ENCODE measurements around the gene FAM229B.
"Not testable (repeated sequence)": the region's sequence is repeated elsewhere in the genome, so short reads cannot be mapped to it uniquely, and the experiment has no call there.

FAM229B gene

GRCh38 chr6:112065426-112065986, 21.9 kb upstream of the FAM229B start:
- no peak for DNase-seq

- no peak for DNase-seq
Observed at GRCh38 chr6:112066606-112067005, 20.8 kb upstream of the FAM229B start.

GRCh38 chr6:112081569-112081968, 5.8 kb upstream of the FAM229B start:
- no peak for DNase-seq

- DNase-seq, result no peak
Observed at GRCh38 chr6:112085286-112086065, 1.9 kb upstream of the FAM229B start.

- no peak for DNase-seq
Observed at GRCh38 chr6:112086744-112087135, 651 bp upstream of the FAM229B start.

GRCh38 chr6:112087916-112088315, 525 bp downstream of the FAM229B start:
- no peak for DNase-seq

- DNase-seq, result no peak
Observed at GRCh38 chr6:112096901-112097300, 9.5 kb downstream of the FAM229B start.

- no peak for DNase-seq
Observed at GRCh38 chr6:112100561-112100960, 13.2 kb downstream of the FAM229B start.

GRCh38 chr6:112106026-112106425, 18.6 kb downstream of the FAM229B start:
- not testable (repeated sequence) for DNase-seq

GRCh38 chr6:112106562-112106961, 19.2 kb downstream of the FAM229B start:
- no peak for DNase-seq

- no peak for DNase-seq
Observed at GRCh38 chr6:112109262-112109661, 21.9 kb downstream of the FAM229B start.

- DNase-seq, result no peak
Observed at GRCh38 chr6:112113431-112113830, 26.0 kb downstream of the FAM229B start.

- DNase-seq, result no peak
Observed at GRCh38 chr6:112113918-112114317, 26.5 kb downstream of the FAM229B start.

GRCh38 chr6:112114577-112115223, 27.3 kb downstream of the FAM229B start:
- no peak for DNase-seq

- DNase-seq, result no peak
Observed at GRCh38 chr6:112116221-112116620, 28.8 kb downstream of the FAM229B start.

- no peak for DNase-seq
Observed at GRCh38 chr6:112117554-112117953, 30.2 kb downstream of the FAM229B start.

GRCh38 chr6:112118034-112118433, 30.6 kb downstream of the FAM229B start:
- DNase-seq, result no peak

- DNase-seq, result no peak
Observed at GRCh38 chr6:112122756-112123155, 35.4 kb downstream of the FAM229B start.

- DNase-seq, result no peak
Observed at GRCh38 chr6:112123982-112124381, 36.6 kb downstream of the FAM229B start.

GRCh38 chr6:112128208-112128607, 40.8 kb downstream of the FAM229B start:
- DNase-seq, result no peak

GRCh38 chr6:112130878-112131277, 43.5 kb downstream of the FAM229B start:
- no peak for DNase-seq

GRCh38 chr6:112139052-112139451, 51.7 kb downstream of the FAM229B start:
- DNase-seq, result no peak

- DNase-seq, result no peak
Observed at GRCh38 chr6:112141707-112142106, 54.3 kb downstream of the FAM229B start.

All from activated CD8-positive, alpha-beta memory T cell treated with anti-CD3 and anti-CD28 coated beads, Interleukin-2, amount 50 U/mL, for 48 hours (primary cell).